Suprapubic skin (tissue), 4 donors: ENCODE data around the gene HSPD1. TPM values are rescaled to one million over a fixed set of nuclear protein-coding genes. Genes with fewer than 3 reads are reported as not detected.

ENCODE experiments used
- DNase-seq, 2 donors: peaks; one replicate each; pipeline ENCODE4 v3.0.0-alpha.2; 2019; ENCODE audit warnings: low spot score in 2 of 2
- H3K27ac ChIP-seq: fragments of 200-600 bp; sonication (generic); one replicate; pipeline ENCODE4 v1.5.1; 2019
- H3K27me3 ChIP-seq: fragments of 200-600 bp; sonication (generic); one replicate; pipeline ENCODE4 v1.5.1; 2019
- H3K36me3 ChIP-seq: fragments of 200-600 bp; sonication (generic); one replicate; pipeline ENCODE4 v1.5.1; 2019
- H3K4me1 ChIP-seq: fragments of 200-600 bp; sonication (generic); one replicate; pipeline ENCODE4 v1.5.1; 2019
- H3K4me3 ChIP-seq: fragments of 200-600 bp; sonication (generic); one replicate; pipeline ENCODE4 v1.5.1; 2019; ENCODE audit warnings: mild to moderate bottlenecking
- H3K9me3 ChIP-seq: fragments of 200-600 bp; sonication (generic); one replicate; pipeline ENCODE4 v1.5.1; 2019
- CTCF ChIP-seq, 2 donors: fragments of 200-600 bp in 1 of 2; fragments of 450-650 bp in 1 of 2; sonication (generic) in 1 of 2; IDR thresholded peaks; one replicate each; pipeline ENCODE4 v1.5.1; 2016 to 2019; ENCODE audit warnings: antibody characterized with exemption in 2 of 2, mild to moderate bottlenecking in 1 of 2, moderate library complexity in 1 of 2
- EP300 ChIP-seq: sonication (generic); formaldehyde crosslinking; IDR thresholded peaks from one replicate; pipeline ENCODE4 v1.6.1; 2017; ENCODE audit warnings: antibody characterized with exemption
- POLR2A ChIP-seq, 2 donors: fragments of 450-650 bp; IDR thresholded peaks; one replicate each; pipeline ENCODE4 v1.6.1; 2017; ENCODE audit warnings: antibody characterized with exemption in 2 of 2, mild to moderate bottlenecking in 2 of 2, moderate library complexity in 2 of 2
- POLR2AphosphoS5 ChIP-seq, 3 donors: sonication (generic); formaldehyde crosslinking; IDR thresholded peaks; one replicate each; pipeline ENCODE4 v1.6.1; 2017; ENCODE audit warnings: antibody characterized with exemption in 3 of 3
- WGBS: methylation state at CpG from one replicate; pipeline ENCODE4 v1.1.5; 2018; 5-methylcytosine and 5-hydroxymethylcytosine counted together
- total RNA-seq, 4 donors: library from RNA; depleted of rRNA; stranded (reverse); fragments of >200 nt; gene quantifications; one replicate each; pipeline ENCODE4 v1.1.0, GENCODE V29; 2016

Gene HSPD1
- total RNA-seq, 4 donors from 2014 or later, result 86.9 to 148 (median 112) TPM

GRCh38 chr2:197480165-197481036 lies 19.2 kb downstream of the HSPD1 start:
- WGBS, result 92% methylated on average over 9 of the region's 9 CpGs

GRCh38 chr2:197477797-197478196 lies 21.8 kb downstream of the HSPD1 start:
- 97% methylated on average over 3 of the region's 3 CpGs for WGBS
- no peak overlapping the region for H3K4me3 ChIP-seq
- TF ChIP-seq POLR2AphosphoS5 (IDR thresholded peaks at IDR 0.05), result no peak
- TF ChIP-seq EP300, result no peak
- no peak for TF ChIP-seq POLR2A (IDR thresholded peaks at IDR 0.05)
- no peak for TF ChIP-seq CTCF (IDR thresholded peaks at IDR 0.05)
- no peaks in the 10 kb centered on the region for H3K27me3 ChIP-seq
- H3K9me3 ChIP-seq, result peaks cover 6% of the 10 kb centered on the region
- no peak for DNase-seq
- peaks cover 75% of the 10 kb centered on the region for H3K36me3 ChIP-seq
- no peaks in the 10 kb centered on the region for H3K4me1 ChIP-seq
- no peak overlapping the region for H3K27ac ChIP-seq

More at GRCh38 chr2:197480165-197481036, 19.2 kb downstream of the HSPD1 start:
- TF ChIP-seq EP300, result no peak
- no peak for TF ChIP-seq POLR2AphosphoS5 (IDR thresholded peaks at IDR 0.05)
- TF ChIP-seq CTCF (IDR thresholded peaks at IDR 0.05), result no peak
- TF ChIP-seq POLR2A (IDR thresholded peaks at IDR 0.05), result no peak
- no peak overlapping the region for H3K27ac ChIP-seq
- peaks cover 64% of the 10 kb centered on the region for H3K36me3 ChIP-seq
- DNase-seq, result no peak
- H3K27me3 ChIP-seq, result no peaks in the 10 kb centered on the region
- H3K9me3 ChIP-seq, result peaks cover 17% of the 10 kb centered on the region
- H3K4me1 ChIP-seq, result no peaks in the 10 kb centered on the region
- H3K4me3 ChIP-seq, result no peak overlapping the region

GRCh38 chr2:197472166-197472565 lies 27.5 kb downstream of the HSPD1 start:
- no peak for TF ChIP-seq POLR2A (IDR thresholded peaks at IDR 0.05)
- TF ChIP-seq EP300, result no peak
- WGBS, result 98% methylated on average over 5 of the region's 5 CpGs
- DNase-seq, result no peak
- peaks cover 85% of the 10 kb centered on the region for H3K36me3 ChIP-seq
- no peaks in the 10 kb centered on the region for H3K27me3 ChIP-seq
- no peak overlapping the region for H3K27ac ChIP-seq
- no peak overlapping the region for H3K4me3 ChIP-seq
- no peaks in the 10 kb centered on the region for H3K9me3 ChIP-seq
- H3K4me1 ChIP-seq, result no peaks in the 10 kb centered on the region

GRCh38 chr2:197464175-197464574 lies 35.5 kb downstream of the HSPD1 start:
- DNase-seq, result no peak
- WGBS, result 68% methylated on average over 1 of the region's 1 CpG
- Histone ChIP-seq H3K27me3 (no peaks in the 10 kb centered on the region), H3K4me3 (no peak overlapping the region), H3K9me3 (no peaks in the 10 kb centered on the region), H3K27ac (no peak overlapping the region), H3K4me1 (peaks cover 16% of the 10 kb centered on the region), H3K36me3 (peaks cover 66% of the 10 kb centered on the region)
- TF ChIP-seq EP300, result no peak
- no peak for TF ChIP-seq POLR2A (IDR thresholded peaks at IDR 0.05)
- no peak for TF ChIP-seq POLR2AphosphoS5 (IDR thresholded peaks at IDR 0.05)
- no peak for TF ChIP-seq CTCF (IDR thresholded peaks at IDR 0.05)

- 42% methylated on average over 2 of the region's 2 CpGs for WGBS
- H3K27me3 ChIP-seq, result no peaks in the 10 kb centered on the region
- no peak overlapping the region for H3K4me3 ChIP-seq
Observed at GRCh38 chr2:197461057-197461456, 38.6 kb downstream of the HSPD1 start.

More at GRCh38 chr2:197461057-197461456, 38.6 kb downstream of the HSPD1 start:
- DNase-seq, result no peak
- Histone ChIP-seq H3K27ac (peak overlapping the region; percentile 36), H3K9me3 (no peaks in the 10 kb centered on the region), H3K36me3 (peaks cover 45% of the 10 kb centered on the region), H3K4me1 (peaks cover 30% of the 10 kb centered on the region)
- no peak for TF ChIP-seq POLR2A (IDR thresholded peaks at IDR 0.05)
- no peak for TF ChIP-seq CTCF (IDR thresholded peaks at IDR 0.05)
